HCT116 (cell line): ENCODE data around the gene TTLL6. TPM values are rescaled to one million over a fixed set of nuclear protein-coding genes. Genes with fewer than 3 reads are reported as not detected.

ENCODE experiments used
- ATAC-seq: fragments of 200-7000 bp; cut with Tn5 transposase; 2 replicates; pipeline ENCODE4 v1.9.1; 2020; ENCODE audit warnings: mild to moderate bottlenecking, moderate library complexity
- BruUV-seq: library from RNA; stranded (reverse); fragments of 400-500 nt; replicated peaks from 2 replicates; lab custom pipeline; 2021; lab: Mats Ljungman, UMichigan
- CTCF ChIA-PET: fragments of 300-600 bp; sonication (Branson Sonifier 250); formaldehyde crosslinking; loops from one replicate; lab custom pipeline; 2021; ENCODE audit warnings: antibody characterized with exemption; lab: Charles Lee
- POLR2A ChIA-PET: fragments of 300-600, 350-600 bp; sonication (Branson Sonifier 250); formaldehyde crosslinking; loops from one replicate; lab custom pipeline; 2021; ENCODE audit warnings: antibody characterized with exemption; lab: Charles Lee
- RAD21 ChIA-PET, 2 experiments: fragments of 300-600 bp; sonication (Branson Sonifier 250); formaldehyde crosslinking; loops; one replicate each; lab custom pipeline; 2023; ENCODE audit warnings: low total read pairs in 2 of 2; ENCODE audit not compliant: uncharacterized antibody in 2 of 2, unreplicated experiment in 2 of 2, low non-redundant PET in 1 of 2; lab: Charles Lee
- DNase-seq: peaks from one replicate; pipeline ENCODE4 v3.0.0-alpha.2; 2010; ENCODE audit warnings: low read depth, low spot score
- H2AFZ ChIP-seq: fragments of 200-600 bp; shearing (Covaris generic), sonication (generic); 2 replicates; pipeline ENCODE4 v1.6.1; 2017; ENCODE audit warnings: low read depth, mixed run types, mixed read lengths, antibody characterized with exemption, low read length; ENCODE audit not compliant: poor library complexity, severe bottlenecking
- H3K27ac ChIP-seq: 2 replicates; pipeline ENCODE4 v1.5.1; 2012; ENCODE audit warnings: low read depth, low read length
- H3K27me3 ChIP-seq: fragments of 200-600 bp; sonication (generic); 2 replicates; pipeline ENCODE4 v1.6.1; 2016; ENCODE audit warnings: mixed run types, low read length, mixed read lengths; ENCODE audit not compliant: insufficient read depth
- H3K36me3 ChIP-seq, 2 experiments: fragments of 200-500 bp in 1 of 2; fragments of 200-600 bp in 1 of 2; sonication (Bioruptor generic) in 1 of 2; sonication (generic) in 1 of 2; 2 replicates each; pipeline versions ENCODE4 v1.5.1 to v1.6.1; 2014 to 2016; ENCODE audit warnings: low read length in 2 of 2, inconsistent platforms in 1 of 2, mixed read lengths in 1 of 2, mixed run types in 1 of 2; ENCODE audit not compliant: insufficient read depth in 2 of 2, control insufficient read depth in 1 of 2
- H3K4me1 ChIP-seq, 2 experiments: fragments of 200-600 bp in 1 of 2; sonication (generic) in 1 of 2; 2 replicates each; pipeline versions ENCODE4 v1.5.1 to v1.6.1; 2012 to 2017; ENCODE audit warnings: low read length in 2 of 2, inconsistent platforms in 1 of 2, mild to moderate bottlenecking in 1 of 2, mixed read lengths in 1 of 2, mixed run types in 1 of 2, moderate library complexity in 1 of 2; ENCODE audit not compliant: insufficient read depth in 2 of 2, control insufficient read depth in 1 of 2
- H3K4me2 ChIP-seq: fragments of 200-600 bp; sonication (generic); 2 replicates; pipeline ENCODE4 v1.6.1; 2017; ENCODE audit warnings: mixed run types, low read length, mixed read lengths
- H3K4me3 ChIP-seq, 2 experiments: fragments of 200-600 bp in 1 of 2; sonication (generic) in 1 of 2; replicated peaks in 1 of 2; 2 replicates each; pipeline ENCODE4 v1.5.1; 2011 to 2016; ENCODE audit warnings: low read length in 2 of 2, control low read depth in 1 of 2, low read depth in 1 of 2, mild to moderate bottlenecking in 1 of 2, mixed read lengths in 1 of 2, mixed run types in 1 of 2
- H3K79me2 ChIP-seq: fragments of 200-600 bp; sonication (generic); 2 replicates; pipeline ENCODE4 v1.6.1; 2017; ENCODE audit warnings: mild to moderate bottlenecking, mixed run types, low read length, moderate library complexity, mixed read lengths; ENCODE audit not compliant: insufficient read depth
- H3K9ac ChIP-seq: fragments of 200-600 bp; sonication (generic); 2 replicates; pipeline ENCODE4 v1.6.1; 2016; ENCODE audit warnings: low read length, mixed read lengths
- H3K9me2 ChIP-seq: fragments of 200-600 bp; sonication (generic), shearing (Covaris generic); 2 replicates; pipeline ENCODE4 v1.6.1; 2017; ENCODE audit warnings: mixed run types, mild to moderate bottlenecking, moderate library complexity; ENCODE audit not compliant: insufficient read depth
- H3K9me3 ChIP-seq, 2 experiments: fragments of 200-500 bp in 1 of 2; fragments of 200-600 bp in 1 of 2; sonication (Bioruptor generic) in 1 of 2; sonication (generic) in 1 of 2; 2 replicates each; pipeline ENCODE4 v1.6.1; 2014 to 2017; ENCODE audit warnings: low read length in 2 of 2, mixed read lengths in 2 of 2, inconsistent platforms in 1 of 2, low read depth in 1 of 2, mild to moderate bottlenecking in 1 of 2, mixed run types in 1 of 2, moderate library complexity in 1 of 2; ENCODE audit not compliant: control insufficient read depth in 1 of 2, insufficient read depth in 1 of 2
- H4K20me1 ChIP-seq: fragments of 200-600 bp; sonication (generic), shearing (Covaris generic); 2 replicates; pipeline ENCODE4 v1.6.1; 2017; ENCODE audit warnings: mixed run types, mild to moderate bottlenecking, moderate library complexity; ENCODE audit not compliant: insufficient read depth
- ATF3 ChIP-seq: IDR thresholded peaks from 2 replicates; pipeline ENCODE4 v1.6.1; 2012
- ELF1 ChIP-seq: IDR thresholded peaks from 2 replicates; pipeline ENCODE4 v1.6.1; 2012; ENCODE audit warnings: low read depth, borderline replicate concordance
- EZH2 ChIP-seq: fragments of 200-600 bp; sonication (generic); IDR thresholded peaks from 2 replicates; pipeline ENCODE4 v1.6.1; 2017; ENCODE audit warnings: antibody characterized with exemption, mixed run types
- FOSL1 ChIP-seq: IDR thresholded peaks from 2 replicates; pipeline ENCODE4 v1.6.1; 2012; ENCODE audit warnings: low read depth
- POLR2A ChIP-seq: IDR thresholded peaks from 2 replicates; pipeline ENCODE4 v1.7.0; 2011; ENCODE audit warnings: borderline replicate concordance; ENCODE audit not compliant: insufficient read depth, insufficient read length; ENCODE audit errors: extremely low read depth
- POLR2AphosphoS5 ChIP-seq: IDR thresholded peaks from 2 replicates; pipeline ENCODE4 v1.6.1; 2011; ENCODE audit warnings: mild to moderate bottlenecking, low read depth, low read length, moderate library complexity
- SRF ChIP-seq: IDR thresholded peaks from 2 replicates; pipeline ENCODE4 v1.6.1; 2012; ENCODE audit warnings: low read depth
- TCF7L2 ChIP-seq: IDR thresholded peaks from 2 replicates; pipeline ENCODE4 v1.7.0; 2011; ENCODE audit warnings: borderline replicate concordance, inconsistent platforms; ENCODE audit not compliant: insufficient read depth, insufficient read length; ENCODE audit errors: extremely low read depth
- intact Hi-C: fragments of 100-400 bp; cut with micrococcal nuclease; formaldehyde crosslinking; loops from 2 replicates; pipeline ENCODE4 v1.10.0; 2022
- total RNA-seq: library from RNA; stranded (reverse); gene quantifications from one replicate; pipeline ENCODE4 v1.2.1, GENCODE V29; 2021; ENCODE audit not compliant: unreplicated experiment

Gene TTLL6
- total RNA-seq, 1 experiment from 2014 or later = 0.79 TPM

- TF ChIP-seq ATF3 (no peak), TCF7L2 (no peak)
Observed at GRCh38 chr17:48759288-48759687, 57.7 kb downstream of the TTLL6 start (continued).

- H3K36me3 ChIP-seq = no peaks in the 10 kb centered on the region
- H4K20me1 ChIP-seq = no peaks in the 10 kb centered on the region
- no TSS peak for BruUV-seq
- no peaks in the 10 kb centered on the region for H3K79me2 ChIP-seq
- no peak overlapping the region for H3K27ac ChIP-seq
- no peak overlapping the region for H3K4me2 ChIP-seq
- peaks cover 0 to 7% of the 10 kb centered on the region in 2 experiments; a peak in 1 of 4 replicates for H3K4me1 ChIP-seq
- ATAC-seq = no peak
- ChIA-PET RAD21 (interaction anchor here (0.7 to 1.0 kb wide), 2 partner anchors 33 to 540 kb away, joined by 3 read pairs; no protein-coding TSS in a partner anchor), CTCF (interaction anchor here (1.4 kb wide), 1 partner anchor 47 kb away, joined by 3 read pairs; no protein-coding TSS in a partner anchor), POLR2A (no interaction called here)
- H3K9me3 ChIP-seq = no peaks in the 10 kb centered on the region
- intact Hi-C loops = no loop called here
- no peak for TF ChIP-seq POLR2A
- no peak for TF ChIP-seq SRF
- no peak for TF ChIP-seq POLR2AphosphoS5
- TF ChIP-seq ELF1 = no peak
- no peak for TF ChIP-seq TCF7L2
- TF ChIP-seq EZH2 = no peak
- H3K9ac ChIP-seq = no peak overlapping the region
- no peak overlapping the region for H2AFZ ChIP-seq
- H3K27me3 ChIP-seq = no peaks in the 10 kb centered on the region; the same call in 1 of the 2 replicates
- DNase-seq = no peak
- H3K4me3 ChIP-seq = no peak overlapping the region
- H3K9me2 ChIP-seq = no peaks in the 10 kb centered on the region
Observed at GRCh38 chr17:48757524-48757961, 59.5 kb downstream of the TTLL6 start.

GRCh38 chr17:48756830-48757251 is 60.2 kb downstream of the TTLL6 start:
- Histone ChIP-seq H3K9me3 (no peaks in the 10 kb centered on the region), H3K4me1 (peaks cover 0 to 7% of the 10 kb centered on the region in 2 experiments; a peak in 1 of 4 replicates), H3K9ac (no peak overlapping the region), H3K27ac (no peak overlapping the region), H3K79me2 (no peaks in the 10 kb centered on the region), H3K27me3 (0 out of 2 replicates have a peak, but pooled peaks cover 2% of the 10 kb centered on the region), H3K36me3 (no peaks in the 10 kb centered on the region), H3K9me2 (no peaks in the 10 kb centered on the region), H4K20me1 (no peaks in the 10 kb centered on the region), H3K4me3 (no peak overlapping the region), H3K4me2 (no peak overlapping the region), H2AFZ (no peak overlapping the region)
- ChIA-PET RAD21 (no interaction called here), CTCF (no interaction called here), POLR2A (no interaction called here)
- no peak for TF ChIP-seq FOSL1
- intact Hi-C loops = no loop called here
- no TSS peak for BruUV-seq
- DNase-seq (no peak), ATAC-seq (no peak)
